GM12801 (cell line): Measurements from ENCODE around the gene SLC4A7.

Experiments
- CTCF ChIP-seq: IDR thresholded peaks from one replicate; pipeline ENCODE4 v1.5.1; 2011; ENCODE audit warnings: control low read depth; ENCODE audit not compliant: insufficient read length; ENCODE audit errors: extremely low read depth

The SLC4A7 gene

GRCh38 chr3:27484015-27484844 is at the start of gene SLC4A7:
Gene SLC4A7, minus strand, starts transcription at chr3:27484384. Its CDS starts 258 bp downstream, at chr3:27484126.
- TF ChIP-seq CTCF: no peak

GRCh38 chr3:27533261-27533607 is 49.0 kb upstream of the SLC4A7 start:
- TF ChIP-seq CTCF: no peak

- TF ChIP-seq CTCF: no peak
These were observed 48.5 kb upstream of the SLC4A7 start for GRCh38 chr3:27532426-27533260.

- no peak for TF ChIP-seq CTCF
These were observed 44.6 kb upstream of the SLC4A7 start for GRCh38 chr3:27528791-27529190.

- no peak for TF ChIP-seq CTCF
These were observed 42.6 kb upstream of the SLC4A7 start for GRCh38 chr3:27526614-27527315.

GRCh38 chr3:27521872-27522265 is 37.7 kb upstream of the SLC4A7 start:
- TF ChIP-seq CTCF: no peak
